Measurements from ENCODE around the gene ABCC11.
A peak's percentile ranks its signal among the peaks of the same experiment; 100 is the strongest.

The ABCC11 gene

DNA sequence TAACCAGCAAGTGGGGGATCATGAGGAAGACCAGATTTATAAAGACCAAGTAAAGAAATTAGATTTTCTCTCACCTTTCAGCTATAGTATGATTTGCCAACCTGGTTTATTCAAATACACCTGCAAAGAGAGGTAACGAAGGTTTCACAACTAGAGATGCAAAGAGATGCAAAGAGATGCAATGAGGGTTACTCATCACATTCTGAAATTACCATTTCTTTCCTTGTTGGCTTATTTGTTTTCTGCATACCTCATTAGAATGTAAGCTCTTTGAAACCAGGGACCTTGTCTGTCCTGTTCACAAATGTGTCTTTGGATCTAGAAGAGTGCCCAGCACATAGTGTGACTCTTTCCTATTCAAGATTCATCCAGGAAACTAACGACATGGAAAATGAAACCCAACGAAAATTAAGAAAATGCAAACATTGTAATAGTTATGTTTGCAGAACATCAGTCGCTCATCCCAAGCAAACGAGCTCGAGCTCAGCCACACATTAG is 12.2 kb downstream of the ABCC11 start:
- TF ChIP-seq GATA1 (IDR thresholded peaks at IDR 0.05; ENCODE audit: low read depth, low read length) = no peak
- no peak for TF ChIP-seq POLR2A (IDR thresholded peaks at IDR 0.05; ENCODE audit: low read length)

DNA sequence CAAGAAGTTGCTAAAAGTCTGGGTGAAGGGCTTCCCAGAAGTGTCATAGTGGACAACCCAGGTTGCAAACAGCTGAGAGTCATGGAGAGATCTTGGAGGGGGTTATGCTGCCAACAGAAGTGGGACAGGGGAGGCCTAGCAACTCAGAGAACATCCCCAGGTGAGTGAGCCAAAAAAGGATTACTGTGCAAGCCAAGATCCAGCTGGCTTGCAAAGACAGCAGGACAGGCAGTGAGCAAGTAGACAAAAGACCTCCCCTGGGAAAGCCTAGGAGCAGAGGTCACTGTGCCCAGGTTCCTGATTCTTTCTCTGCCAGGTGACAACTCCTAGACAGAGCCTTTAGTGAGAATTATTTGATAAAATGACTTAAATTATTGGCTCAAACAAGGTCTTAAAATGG is 12.7 kb downstream of the ABCC11 start:
- DNase-seq = no peak
- no peak for TF ChIP-seq POLR2A (IDR thresholded peaks at IDR 0.05; ENCODE audit: low read length)
- no peak for TF ChIP-seq GATA1 (IDR thresholded peaks at IDR 0.05; ENCODE audit: low read depth, low read length)

More for the DNA sequence above, 12.2 kb downstream of the ABCC11 start:
- no peak for DNase-seq

DNA sequence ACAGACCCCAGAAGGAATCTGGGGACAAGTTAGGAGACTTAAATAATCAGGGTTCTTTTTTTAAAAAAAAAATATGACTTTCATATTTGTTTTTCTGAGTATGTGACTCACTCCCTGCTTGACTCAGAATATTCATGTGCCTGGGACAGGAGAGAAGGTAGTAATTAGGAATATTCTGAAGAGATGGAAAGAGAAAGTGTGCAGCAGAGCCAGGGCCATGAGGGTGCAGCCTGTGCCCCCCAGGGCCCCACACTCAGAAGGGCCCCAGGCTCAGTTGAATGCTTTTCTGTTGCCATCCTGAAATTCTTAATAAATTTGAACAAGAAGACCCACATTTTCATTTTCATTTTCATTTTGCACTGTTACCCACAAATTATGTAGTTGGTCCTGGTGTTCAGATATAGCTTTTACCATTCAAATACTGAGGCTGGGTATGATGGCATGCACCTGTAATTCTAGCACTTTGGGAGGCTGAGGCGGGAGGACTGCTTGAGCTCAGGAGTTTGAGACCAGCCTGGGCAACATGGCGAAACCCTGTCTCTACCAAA is 14.8 kb downstream of the ABCC11 start:
- no peak for DNase-seq
- TF ChIP-seq POLR2A (IDR thresholded peaks at IDR 0.05; ENCODE audit: low read length) = no peak
- no peak for TF ChIP-seq GATA1 (IDR thresholded peaks at IDR 0.05; ENCODE audit: low read depth, low read length)

DNA sequence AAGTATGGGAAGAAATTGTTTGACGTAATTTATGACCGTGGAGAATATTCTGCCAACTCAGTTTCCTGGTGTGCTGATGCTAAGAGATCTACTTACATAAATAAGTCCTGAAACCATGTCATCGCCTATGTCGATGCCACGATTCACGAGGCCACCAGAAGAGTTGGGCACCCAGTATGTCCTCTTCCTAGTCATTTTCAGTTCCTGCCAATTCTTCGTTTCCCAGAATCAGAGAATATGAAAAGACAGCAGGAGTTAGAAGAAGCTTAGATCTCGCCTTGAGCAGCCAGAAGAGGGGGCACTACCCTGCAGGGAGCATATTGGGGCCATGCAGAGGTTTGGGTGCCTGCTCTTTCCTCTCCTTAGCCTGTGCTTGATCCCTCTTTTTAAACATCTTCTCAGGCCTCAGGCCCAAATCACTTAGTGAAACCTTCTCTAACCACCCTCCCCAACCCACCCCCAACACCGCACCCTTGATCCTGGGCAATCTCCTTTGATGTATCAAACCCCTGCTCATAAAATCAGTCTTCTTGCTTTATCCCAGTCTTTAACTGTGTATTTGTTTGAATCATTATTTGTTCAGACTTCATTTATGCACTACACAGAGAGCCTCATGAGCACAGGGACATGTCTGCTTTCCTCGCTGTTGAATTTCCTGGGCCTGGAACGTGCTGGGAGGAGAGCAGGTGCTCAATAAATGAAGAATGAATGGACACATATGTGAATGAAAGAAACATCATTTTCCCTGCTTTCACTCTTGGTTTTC is 15.4 kb downstream of the ABCC11 start:
- TF ChIP-seq GATA1 (IDR thresholded peaks at IDR 0.05; ENCODE audit: low read depth, low read length) (no peak), POLR2A (IDR thresholded peaks at IDR 0.05; ENCODE audit: low read length) (no peak)
- peak; percentile 43 to 71 for DNase-seq

DNA sequence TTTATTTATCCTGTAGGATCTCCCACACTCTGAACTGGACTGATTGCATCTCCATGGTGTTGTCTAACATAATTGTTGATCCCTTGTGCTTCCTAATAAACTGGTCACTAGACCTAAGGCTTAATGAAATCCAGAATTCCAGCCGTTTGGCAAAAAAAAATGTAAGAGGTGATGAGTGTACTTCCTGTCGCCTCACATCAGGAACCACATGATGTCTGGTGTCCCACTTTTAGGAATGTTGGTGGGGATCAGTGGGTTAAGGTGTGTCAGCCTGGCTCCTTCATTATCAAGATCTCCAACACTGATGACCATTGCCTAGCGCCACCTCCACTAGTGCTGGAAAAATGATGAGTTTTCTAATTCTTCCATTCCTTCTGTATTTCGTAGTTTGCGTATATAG is 21.9 kb downstream of the ABCC11 start:
- no peak for TF ChIP-seq GATA1 (IDR thresholded peaks at IDR 0.05; ENCODE audit: low read depth, low read length)
- TF ChIP-seq POLR2A (IDR thresholded peaks at IDR 0.05; ENCODE audit: low read length) = no peak
- no peak for DNase-seq

DNA sequence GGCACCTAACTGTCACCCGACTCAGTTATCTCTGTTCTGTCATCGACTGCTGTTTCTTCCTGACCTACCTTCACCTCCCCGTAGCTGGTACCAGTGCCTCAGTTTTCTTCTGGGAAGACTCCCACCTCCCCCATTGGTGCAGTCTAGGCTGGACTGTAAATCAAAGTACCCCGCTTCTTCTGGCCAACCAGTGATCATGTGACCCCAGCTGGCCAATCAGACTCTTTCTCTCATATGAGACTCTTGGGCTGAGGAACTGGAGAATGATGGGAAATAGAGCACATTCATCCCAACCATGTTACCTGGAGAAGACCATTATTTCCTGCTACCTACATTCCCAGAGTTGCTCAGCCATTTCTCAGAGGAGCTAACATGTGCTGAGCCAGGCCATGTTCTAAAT is 23.8 kb downstream of the ABCC11 start:
- TF ChIP-seq POLR2A (IDR thresholded peaks at IDR 0.05; ENCODE audit: low read length) (no peak), GATA1 (IDR thresholded peaks at IDR 0.05; ENCODE audit: low read depth, low read length) (no peak)
- peak in 1 of 2 experiments; percentile 12 for DNase-seq

DNA sequence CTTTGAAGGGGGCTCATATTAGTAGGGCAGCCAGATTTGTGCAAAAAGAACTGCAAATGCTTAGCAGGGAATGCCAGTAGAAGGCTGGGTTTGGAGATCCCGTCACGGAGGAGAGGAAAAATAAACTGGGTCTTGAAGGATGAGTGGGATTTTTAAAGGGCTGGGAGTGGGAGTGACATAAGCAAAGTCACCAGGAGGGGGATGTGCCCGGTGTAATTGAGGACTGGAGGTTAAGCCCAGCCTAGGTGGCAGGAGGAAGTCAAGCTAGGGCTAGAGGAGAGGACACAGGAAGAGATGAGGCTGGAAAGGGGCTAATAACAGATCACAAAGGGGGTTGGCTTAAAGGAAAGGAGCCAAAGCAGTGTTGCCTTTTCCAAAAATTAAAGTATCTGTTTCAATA is 26.4 kb downstream of the ABCC11 start:
- no peak for DNase-seq
- TF ChIP-seq POLR2A (IDR thresholded peaks at IDR 0.05; ENCODE audit: low read length) (no peak), GATA1 (IDR thresholded peaks at IDR 0.05; ENCODE audit: low read depth, low read length) (no peak)

DNA sequence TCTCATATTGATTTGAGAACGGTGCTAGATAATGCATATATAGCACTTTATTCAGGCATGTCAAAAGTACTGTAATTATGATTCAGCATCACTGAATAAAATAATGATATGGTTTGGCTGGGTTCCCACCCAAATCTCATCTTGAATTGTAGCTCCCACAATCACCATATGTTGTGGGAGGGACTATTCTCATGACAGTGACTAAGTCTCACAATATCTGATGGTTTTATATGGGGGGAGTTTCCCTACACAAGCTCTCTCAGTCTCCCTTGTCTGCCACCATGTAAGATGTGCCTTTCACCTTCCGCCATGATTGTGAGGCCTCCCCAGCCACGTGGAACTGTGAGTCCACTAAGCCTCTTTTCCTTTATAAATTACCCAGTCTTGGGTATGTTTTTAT is 28.9 kb downstream of the ABCC11 start:
- DNase-seq = no peak
- TF ChIP-seq GATA1 (IDR thresholded peaks at IDR 0.05; ENCODE audit: low read depth, low read length) = no peak
- TF ChIP-seq POLR2A (IDR thresholded peaks at IDR 0.05; ENCODE audit: low read length) = no peak

DNA sequence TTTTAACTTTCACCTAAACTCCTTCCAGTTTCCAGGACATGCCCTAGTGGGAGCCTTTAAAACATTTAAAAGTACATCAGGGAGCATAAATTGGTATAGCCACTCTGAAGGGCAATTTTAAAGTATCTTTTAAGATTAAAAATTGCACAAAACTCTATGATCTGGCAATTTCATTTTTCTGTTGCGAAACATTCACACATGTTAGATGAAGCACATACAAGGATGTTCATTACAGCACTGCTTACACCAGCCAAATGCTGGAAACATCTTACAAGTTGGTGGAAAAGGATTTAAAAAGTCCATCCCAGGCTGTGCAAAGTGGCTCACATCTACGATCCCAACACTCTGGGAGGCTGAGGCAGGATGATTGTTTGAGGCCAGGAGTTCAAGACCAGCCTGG is 29.6 kb downstream of the ABCC11 start:
- TF ChIP-seq GATA1 (IDR thresholded peaks at IDR 0.05; ENCODE audit: low read depth, low read length) = no peak

DNA sequence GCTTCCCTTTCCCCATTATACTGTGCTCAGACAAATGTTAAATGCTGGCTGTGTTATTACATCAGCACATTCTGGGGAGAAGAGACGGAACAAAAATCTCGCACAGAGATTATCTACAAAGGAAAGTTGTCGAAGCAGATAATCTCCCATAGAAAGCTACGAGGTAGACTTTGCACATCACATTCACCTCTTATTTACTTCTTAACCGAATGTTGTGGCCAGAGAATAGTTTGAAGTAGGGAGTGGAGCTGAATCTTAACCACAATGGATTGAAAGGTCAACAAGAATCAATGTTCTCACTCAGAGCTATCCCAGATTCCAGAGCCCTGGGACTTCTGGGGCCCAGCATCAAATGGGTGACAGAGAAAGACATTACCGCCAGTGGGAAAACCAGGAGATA is 31.6 kb downstream of the ABCC11 start:
- TF ChIP-seq GATA1 (IDR thresholded peaks at IDR 0.05; ENCODE audit: low read depth, low read length) = no peak
- TF ChIP-seq POLR2A (IDR thresholded peaks at IDR 0.05; ENCODE audit: low read length) = no peak
- DNase-seq = no peak

More for the DNA sequence above, 29.6 kb downstream of the ABCC11 start:
- DNase-seq = no peak

DNA sequence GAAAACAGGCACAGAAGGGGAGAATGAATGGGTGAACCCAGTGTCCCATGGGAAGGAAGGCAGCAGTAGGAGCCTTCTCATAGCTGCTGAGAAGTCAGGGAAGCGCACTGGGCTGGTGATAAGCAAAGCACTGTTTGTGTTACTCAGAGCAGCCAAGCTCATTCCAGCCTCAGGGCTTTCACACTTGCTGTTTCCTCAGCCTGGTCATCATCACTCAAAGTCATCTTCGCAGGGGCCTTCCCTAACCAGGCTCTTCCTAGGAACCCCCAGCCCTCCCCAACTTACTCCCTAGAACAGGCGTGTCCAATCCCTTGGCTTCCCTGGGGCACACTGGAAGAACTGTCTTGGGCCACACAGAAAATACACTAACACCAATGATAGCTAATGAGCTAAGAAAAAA is 35.3 kb downstream of the ABCC11 start:
- no peak for TF ChIP-seq GATA1 (IDR thresholded peaks at IDR 0.05; ENCODE audit: low read depth, low read length)
- TF ChIP-seq POLR2A (IDR thresholded peaks at IDR 0.05; ENCODE audit: low read length) = no peak
- no peak for DNase-seq

DNA sequence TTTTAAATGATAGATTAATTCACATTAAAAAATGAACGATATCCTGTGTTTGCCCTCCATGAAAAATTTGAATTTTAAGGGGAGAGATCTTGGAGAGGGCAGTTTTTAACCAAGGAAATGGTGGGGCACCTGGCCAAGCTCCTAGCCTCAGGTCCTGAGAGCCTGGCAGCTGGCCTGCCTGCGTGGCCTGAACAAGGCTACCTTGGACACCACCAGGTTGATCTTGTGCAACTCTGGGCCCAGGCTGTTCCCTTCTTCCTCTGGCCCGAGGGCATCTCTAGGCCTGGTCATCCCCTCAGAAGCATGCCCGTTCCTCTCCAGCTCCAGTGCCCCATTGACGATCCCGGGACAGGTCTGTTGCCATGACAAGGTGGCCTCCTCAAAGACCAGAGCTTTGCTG is 36.6 kb downstream of the ABCC11 start:
- no peak for TF ChIP-seq GATA1 (IDR thresholded peaks at IDR 0.05; ENCODE audit: low read depth, low read length)
- TF ChIP-seq POLR2A (IDR thresholded peaks at IDR 0.05; ENCODE audit: low read length) = no peak

DNA sequence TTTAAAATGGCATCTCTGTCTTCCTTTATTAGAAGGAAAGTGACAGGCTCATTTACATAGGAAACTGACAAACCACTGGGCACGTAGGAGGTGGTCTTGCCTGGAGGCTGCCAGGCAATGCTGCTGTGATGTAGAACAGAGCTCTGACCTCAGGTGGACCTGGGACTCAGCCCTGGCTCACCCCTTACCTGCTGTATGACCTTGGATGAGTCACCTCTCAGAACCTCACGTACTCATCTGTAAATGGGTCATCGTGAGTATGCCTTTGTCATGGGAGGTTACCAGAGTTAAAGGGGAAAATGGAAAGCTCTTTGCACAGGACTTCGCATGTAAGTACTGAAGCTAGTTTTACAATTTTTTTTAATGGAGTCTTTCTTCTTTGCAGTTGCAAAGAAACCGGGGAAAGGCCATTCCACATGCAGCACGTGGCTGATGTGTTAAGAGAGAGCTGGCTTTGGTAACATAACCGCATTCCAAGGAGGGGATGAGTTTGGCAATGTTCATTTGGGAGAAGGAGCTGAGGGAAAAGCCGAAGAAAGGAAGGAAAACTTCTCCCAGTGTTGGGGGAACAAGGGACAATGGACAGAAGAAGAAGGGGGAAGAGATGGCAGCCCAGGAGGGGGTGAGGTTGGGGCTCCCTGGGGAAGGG is 40.6 kb downstream of the ABCC11 start:
- TF ChIP-seq POLR2A (IDR thresholded peaks at IDR 0.05; ENCODE audit: low read length) (no peak), GATA1 (IDR thresholded peaks at IDR 0.05; ENCODE audit: low read depth, low read length) (no peak)
- DNase-seq = no peak

More for the DNA sequence above, 36.6 kb downstream of the ABCC11 start:
- DNase-seq = no peak

DNA sequence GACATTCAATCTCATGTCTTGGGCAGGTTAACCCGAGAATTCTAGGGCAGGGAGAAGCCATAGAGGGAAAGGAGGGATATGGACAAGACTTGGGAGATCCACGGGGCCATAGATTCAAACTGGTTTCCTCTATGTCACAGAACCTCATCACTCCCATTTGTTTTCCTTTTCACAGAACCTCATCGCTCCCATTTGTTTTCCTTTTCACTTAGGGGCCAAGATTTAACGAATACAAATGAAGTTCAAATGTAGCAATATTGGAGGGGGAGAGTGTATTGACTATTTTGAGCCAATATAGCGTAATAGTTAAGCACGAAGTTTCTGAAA is 42.6 kb downstream of the ABCC11 start:
- DNase-seq = no peak
- TF ChIP-seq POLR2A (IDR thresholded peaks at IDR 0.05; ENCODE audit: low read length) (no peak), GATA1 (IDR thresholded peaks at IDR 0.05; ENCODE audit: low read depth, low read length) (no peak)

Data from erythroblast (primary cell).